Osteoblast (primary cell): Measurements from ENCODE around the gene RUNX3. TPM values are rescaled to one million over a fixed set of nuclear protein-coding genes. Genes with fewer than 3 reads are reported as not detected.

Experiments
- DNase-seq: peaks from one replicate; pipeline ENCODE4 v3.0.0; 2011; ENCODE audit warnings: low spot score, mixed read lengths; ENCODE audit not compliant: insufficient read length; ENCODE audit errors: missing footprints
- H2AFZ ChIP-seq: 2 replicates; pipeline ENCODE4 v1.6.0; 2011; ENCODE audit warnings: mild to moderate bottlenecking, low read length
- H3K27ac ChIP-seq: 2 replicates; pipeline ENCODE4 v1.5.1; 2011; ENCODE audit warnings: mild to moderate bottlenecking, low read depth, low read length, moderate library complexity
- H3K27me3 ChIP-seq: 2 replicates; pipeline ENCODE4 v1.6.0; 2012; ENCODE audit warnings: mild to moderate bottlenecking, control low read depth, inconsistent platforms, low read length, moderate library complexity; ENCODE audit not compliant: insufficient read depth
- H3K36me3 ChIP-seq: 2 replicates; pipeline ENCODE4 v1.5.1; 2011; ENCODE audit warnings: mild to moderate bottlenecking, low read length, control low read depth, moderate library complexity; ENCODE audit not compliant: insufficient read depth
- H3K4me1 ChIP-seq: 2 replicates; pipeline ENCODE4 v1.5.1; 2011; ENCODE audit warnings: mild to moderate bottlenecking, low read length, control low read depth, moderate library complexity; ENCODE audit not compliant: insufficient read depth
- H3K4me2 ChIP-seq: 2 replicates; pipeline ENCODE4 v1.6.0; 2011; ENCODE audit warnings: mild to moderate bottlenecking, low read length; ENCODE audit not compliant: insufficient read depth
- H3K4me3 ChIP-seq: fragments of 200-600 bp; sonication (generic); 3 replicates; pipeline ENCODE4 v1.5.1; 2012; ENCODE audit warnings: mild to moderate bottlenecking, low read length, inconsistent platforms; ENCODE audit not compliant: insufficient read depth
- H3K79me2 ChIP-seq: 2 replicates; pipeline ENCODE4 v1.6.0; 2012; ENCODE audit warnings: mild to moderate bottlenecking, low read length, control low read depth, inconsistent platforms; ENCODE audit not compliant: insufficient read depth
- H3K9me3 ChIP-seq: 2 replicates; pipeline ENCODE4 v1.5.1; 2011; ENCODE audit warnings: low read depth, low read length, control low read depth
- H4K20me1 ChIP-seq: 2 replicates; pipeline ENCODE4 v1.6.0; 2012; ENCODE audit warnings: mild to moderate bottlenecking, low read length, control low read depth; ENCODE audit not compliant: insufficient read depth
- CTCF ChIP-seq: IDR thresholded peaks from 2 replicates; pipeline ENCODE4 v1.5.1; 2011; ENCODE audit warnings: mild to moderate bottlenecking, low read depth, low read length, moderate library complexity; ENCODE audit errors: extremely low read depth
- total RNA-seq: library from RNA; depleted of rRNA; stranded (reverse); fragments of >200 nt; gene quantifications from 2 replicates; pipeline ENCODE4 v1.2.3, GENCODE V29; 2012

The RUNX3 gene
- total RNA-seq, 1 donor: 3.6 TPM

DNA sequence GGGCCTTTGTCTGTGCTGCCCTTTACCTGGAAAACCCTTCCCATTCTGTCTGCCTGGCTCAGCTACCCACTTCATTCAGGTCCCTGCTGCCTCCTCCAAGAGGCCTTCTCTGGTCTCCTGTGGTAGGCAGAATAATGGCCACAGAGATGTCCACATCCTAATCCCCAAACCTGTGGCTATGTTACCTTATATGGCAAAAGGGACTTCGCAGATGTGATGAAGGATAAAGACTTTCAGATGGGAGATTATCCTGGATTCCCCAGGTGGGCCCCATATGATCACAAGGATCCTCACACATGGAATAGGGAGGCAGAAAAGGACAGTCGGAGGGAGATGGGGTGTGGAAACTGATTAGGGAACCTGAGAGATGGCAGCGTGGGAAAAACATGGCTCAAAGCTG is 14.2 kb upstream of the RUNX3 start:
- no peak for TF ChIP-seq CTCF
- H3K4me2 ChIP-seq: no peak overlapping the region
- no peak overlapping the region for H3K4me3 ChIP-seq
- no peaks in the 10 kb centered on the region for H3K9me3 ChIP-seq
- no peaks in the 10 kb centered on the region for H3K36me3 ChIP-seq
- DNase-seq: no peak
- no peak overlapping the region for H3K27ac ChIP-seq
- no peak overlapping the region for H2AFZ ChIP-seq
- no peaks in the 10 kb centered on the region for H3K79me2 ChIP-seq
- H3K4me1 ChIP-seq: peaks cover 15% of the 10 kb centered on the region
- no peaks in the 10 kb centered on the region for H4K20me1 ChIP-seq
- no peaks in the 10 kb centered on the region for H3K27me3 ChIP-seq

- H2AFZ ChIP-seq: no peak overlapping the region
- H3K27ac ChIP-seq: no peak overlapping the region
- no peak overlapping the region for H3K4me3 ChIP-seq
- H3K36me3 ChIP-seq: no peaks in the 10 kb centered on the region
- H4K20me1 ChIP-seq: no peaks in the 10 kb centered on the region
- no peaks in the 10 kb centered on the region for H3K27me3 ChIP-seq
- H3K4me1 ChIP-seq: peaks cover 9% of the 10 kb centered on the region
- TF ChIP-seq CTCF: no peak
- no peak overlapping the region for H3K4me2 ChIP-seq
- H3K9me3 ChIP-seq: no peaks in the 10 kb centered on the region
- DNase-seq: no peak
- H3K79me2 ChIP-seq: no peaks in the 10 kb centered on the region
Observed at GRCh38 chr1:24942789-24943188, 12.7 kb upstream of the RUNX3 start.

GRCh38 chr1:24941564-24941963 is 11.5 kb upstream of the RUNX3 start:
- H2AFZ ChIP-seq: no peak overlapping the region
- no peaks in the 10 kb centered on the region for H3K79me2 ChIP-seq
- no peaks in the 10 kb centered on the region for H3K36me3 ChIP-seq
- H3K4me2 ChIP-seq: no peak overlapping the region
- TF ChIP-seq CTCF: no peak
- no peaks in the 10 kb centered on the region for H3K27me3 ChIP-seq
- no peak overlapping the region for H3K27ac ChIP-seq
- no peak overlapping the region for H3K4me3 ChIP-seq
- no peaks in the 10 kb centered on the region for H4K20me1 ChIP-seq
- H3K4me1 ChIP-seq: no peaks in the 10 kb centered on the region
- no peaks in the 10 kb centered on the region for H3K9me3 ChIP-seq
- no peak for DNase-seq

GRCh38 chr1:24940231-24940630 is 10.2 kb upstream of the RUNX3 start:
- H3K4me2 ChIP-seq: no peak overlapping the region
- no peak overlapping the region for H2AFZ ChIP-seq
- no peaks in the 10 kb centered on the region for H3K9me3 ChIP-seq
- H3K4me3 ChIP-seq: no peak overlapping the region
- H3K36me3 ChIP-seq: no peaks in the 10 kb centered on the region
- no peaks in the 10 kb centered on the region for H4K20me1 ChIP-seq
- no peaks in the 10 kb centered on the region for H3K27me3 ChIP-seq
- no peak for TF ChIP-seq CTCF
- H3K27ac ChIP-seq: no peak overlapping the region
- no peak for DNase-seq
- no peaks in the 10 kb centered on the region for H3K4me1 ChIP-seq
- no peaks in the 10 kb centered on the region for H3K79me2 ChIP-seq
